ENCODE measurements around the gene CANT1. TPM values are rescaled to one million over a fixed set of nuclear protein-coding genes. Genes with fewer than 3 reads are reported as not detected.
A peak's percentile ranks its signal among the peaks of the same experiment; 100 is the strongest.

The CANT1 gene
- total RNA-seq, 3 donors from 2014 or later = 26.1 to 48.1 (median 41.0) TPM

DNA sequence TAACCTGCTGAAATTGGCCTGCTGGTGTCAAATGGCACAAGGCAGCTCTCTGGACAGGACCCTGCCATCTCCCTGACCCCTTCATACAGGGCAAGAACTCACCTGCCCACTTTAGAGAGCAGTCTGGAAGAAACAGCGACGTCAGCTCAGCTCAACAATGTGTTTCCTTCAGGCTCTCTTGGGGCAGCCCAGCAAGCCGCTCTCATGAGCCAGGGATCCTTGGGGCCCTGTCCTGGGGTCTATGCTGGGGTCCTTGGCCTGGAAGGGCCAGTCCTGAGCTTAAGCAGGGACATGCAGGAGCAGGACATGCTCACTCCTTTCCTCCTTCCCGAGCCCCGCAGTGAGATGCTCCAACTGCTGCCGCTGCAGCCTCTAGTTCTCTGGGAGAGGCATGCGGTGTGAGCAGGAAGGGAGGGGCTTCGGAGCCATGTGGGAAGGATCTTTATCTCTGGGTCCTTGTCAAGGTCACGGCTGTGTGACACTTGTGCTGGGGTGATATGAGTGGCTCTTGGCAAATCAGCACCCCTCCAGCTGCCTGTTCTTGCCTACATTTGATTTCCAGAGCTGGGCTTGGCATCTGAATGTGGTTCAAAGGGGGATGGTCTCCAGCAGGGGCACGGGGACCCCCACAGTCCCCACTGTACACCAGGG, 17.8 kb upstream of the CANT1 start:
- H3K4me1 ChIP-seq = peaks cover 17 to 31% of the 10 kb centered on the region in 2 donors

DNA sequence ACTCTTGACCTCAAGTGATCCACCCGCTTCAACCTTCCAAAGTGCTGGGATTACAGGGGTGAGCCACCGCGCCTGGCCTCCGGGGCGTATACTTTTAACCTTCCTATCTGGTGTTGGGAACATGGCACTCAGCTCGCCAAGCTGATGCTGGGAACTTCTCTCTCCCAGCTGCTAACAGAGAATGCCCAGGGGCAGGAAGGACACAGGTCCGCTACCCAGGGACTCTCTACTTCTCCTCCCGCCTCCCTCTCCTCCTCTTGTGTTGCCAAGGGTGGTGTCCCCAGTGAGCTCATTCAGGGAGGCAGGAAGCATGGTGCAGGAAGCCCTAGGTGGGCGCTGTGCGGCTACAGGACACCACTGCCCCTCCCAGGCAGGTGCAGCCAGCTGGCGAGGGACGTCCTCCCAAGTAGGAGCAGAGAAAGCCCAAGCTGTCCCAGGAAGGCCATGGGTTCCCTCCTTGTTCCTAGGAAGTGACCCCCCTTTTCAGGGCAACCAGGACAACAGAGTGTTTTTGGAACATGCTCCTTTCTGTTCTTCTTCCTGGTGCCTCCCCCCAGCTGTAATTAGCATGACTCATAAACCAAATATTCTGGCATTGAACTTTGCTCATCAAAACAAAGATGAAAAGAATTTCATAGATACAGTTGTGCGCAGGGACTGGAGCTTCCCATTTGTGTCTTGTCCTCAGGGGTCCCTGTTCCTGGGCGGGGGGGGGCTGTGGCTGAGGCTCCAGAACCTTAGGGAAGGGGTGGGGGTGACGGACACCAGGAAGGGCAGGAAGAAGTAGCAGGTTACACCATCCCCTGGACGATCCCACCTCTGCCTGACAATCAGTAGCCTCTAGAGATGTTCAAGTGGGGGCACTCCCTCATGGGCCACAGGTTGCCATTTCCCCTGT, 17.1 kb upstream of the CANT1 start:
- Histone ChIP-seq H3K27ac (peak overlapping the region; percentile 79 to 87), H3K27me3 (no peaks in the 10 kb centered on the region), H3K9me3 (no peaks in the 10 kb centered on the region), H3K4me3 (peak overlapping the region; percentile 3 to 56 (median 52)), H3K4me1 (peaks cover 15 to 31% of the 10 kb centered on the region in 2 donors), H3K36me3 (no peaks in the 10 kb centered on the region)
- DNase-seq (ENCODE audit: low spot score in 2 of 2) = peak; percentile 50 to 80
- intact Hi-C loops (cut with DNase I; ENCODE audit: low total_unique reads) = no loop called here
- TF ChIP-seq POLR2AphosphoS5 (IDR thresholded peaks at IDR 0.05) (peak; percentile 49 to 73 (median 65)), POLR2A (IDR thresholded peaks at IDR 0.05) (no peak)
- TF ChIP-seq, protein P1, sequence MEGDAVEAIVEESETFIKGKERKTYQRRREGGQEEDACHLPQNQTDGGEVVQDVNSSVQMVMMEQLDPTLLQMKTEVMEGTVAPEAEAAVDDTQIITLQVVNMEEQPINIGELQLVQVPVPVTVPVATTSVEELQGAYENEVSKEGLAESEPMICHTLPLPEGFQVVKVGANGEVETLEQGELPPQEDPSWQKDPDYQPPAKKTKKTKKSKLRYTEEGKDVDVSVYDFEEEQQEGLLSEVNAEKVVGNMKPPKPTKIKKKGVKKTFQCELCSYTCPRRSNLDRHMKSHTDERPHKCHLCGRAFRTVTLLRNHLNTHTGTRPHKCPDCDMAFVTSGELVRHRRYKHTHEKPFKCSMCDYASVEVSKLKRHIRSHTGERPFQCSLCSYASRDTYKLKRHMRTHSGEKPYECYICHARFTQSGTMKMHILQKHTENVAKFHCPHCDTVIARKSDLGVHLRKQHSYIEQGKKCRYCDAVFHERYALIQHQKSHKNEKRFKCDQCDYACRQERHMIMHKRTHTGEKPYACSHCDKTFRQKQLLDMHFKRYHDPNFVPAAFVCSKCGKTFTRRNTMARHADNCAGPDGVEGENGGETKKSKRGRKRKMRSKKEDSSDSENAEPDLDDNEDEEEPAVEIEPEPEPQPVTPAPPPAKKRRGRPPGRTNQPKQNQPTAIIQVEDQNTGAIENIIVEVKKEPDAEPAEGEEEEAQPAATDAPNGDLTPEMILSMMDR (IDR thresholded peaks at IDR 0.05) = no peak

More for the DNA sequence above, 17.8 kb upstream of the CANT1 start:
- peak overlapping the region; percentile 3 to 56 (median 52) for H3K4me3 ChIP-seq
- H3K36me3 ChIP-seq = no peaks in the 10 kb centered on the region
- H3K27me3 ChIP-seq = no peaks in the 10 kb centered on the region
- TF ChIP-seq, protein P1 (IDR thresholded peaks at IDR 0.05) = no peak
- no peak for TF ChIP-seq POLR2AphosphoS5 (IDR thresholded peaks at IDR 0.05)
- TF ChIP-seq POLR2A (IDR thresholded peaks at IDR 0.05) = no peak
- DNase-seq (ENCODE audit: low spot score in 2 of 2) = peak in 1 of 2 donors; percentile 46
- H3K27ac ChIP-seq = peak overlapping the region; percentile 79 to 87
- intact Hi-C loops (cut with DNase I; ENCODE audit: low total_unique reads) = no loop called here
- no peaks in the 10 kb centered on the region for H3K9me3 ChIP-seq

DNA sequence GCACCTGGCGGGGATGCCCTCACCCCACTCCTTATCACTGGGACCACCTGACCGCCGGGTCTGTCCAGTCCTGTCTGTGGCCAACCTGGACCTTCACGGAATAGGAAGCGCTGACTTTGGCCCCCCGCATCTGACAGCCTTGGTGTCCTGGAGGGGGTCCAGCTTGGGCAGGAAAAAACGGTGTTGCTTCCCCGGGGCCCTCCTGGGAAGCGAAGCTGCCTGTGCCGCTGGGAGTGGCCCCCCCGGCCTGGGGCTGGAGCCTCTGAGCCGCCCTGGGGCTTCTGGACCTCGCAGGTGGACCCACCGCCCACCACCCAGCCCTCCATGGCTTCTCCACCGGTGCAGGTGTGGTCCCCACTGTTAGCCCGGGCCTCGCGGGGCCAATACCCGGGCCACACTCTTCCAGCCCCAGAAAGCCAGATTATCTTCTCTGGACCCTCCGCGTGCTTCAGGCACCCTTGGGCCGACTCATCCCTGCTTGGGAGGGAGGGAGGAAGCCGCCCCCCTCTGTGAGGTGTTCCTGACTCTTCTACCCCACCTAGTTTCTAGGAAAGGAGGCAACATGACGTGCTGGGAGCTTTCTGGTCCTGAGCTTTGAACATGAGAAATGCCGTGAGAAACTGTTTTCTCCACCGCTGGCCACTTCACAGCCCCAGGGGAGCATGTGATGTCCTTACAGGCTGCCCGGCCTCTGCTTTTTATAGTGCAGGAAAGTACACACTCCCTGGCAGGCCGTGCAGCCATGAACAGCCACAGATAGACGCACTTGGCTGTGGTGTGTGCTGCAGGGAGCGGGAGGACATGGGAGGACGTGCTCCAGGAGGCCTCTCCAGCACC, 15.6 kb upstream of the CANT1 start:
- H3K9me3 ChIP-seq = no peaks in the 10 kb centered on the region
- peak overlapping the region; percentile 56 to 79 (median 66) for H3K4me3 ChIP-seq
- no peaks in the 10 kb centered on the region for H3K27me3 ChIP-seq
- H3K27ac ChIP-seq = peak overlapping the region; percentile 54 to 77
- intact Hi-C loops (cut with DNase I; ENCODE audit: low total_unique reads) = no loop called here
- TF ChIP-seq POLR2A (IDR thresholded peaks at IDR 0.05) = no peak
- peak in 1 of 3 donors; percentile 19 for TF ChIP-seq POLR2AphosphoS5 (IDR thresholded peaks at IDR 0.05)
- peak in 1 of 2 donors; percentile 52 for DNase-seq (ENCODE audit: low spot score in 2 of 2)
- no peaks in the 10 kb centered on the region for H3K36me3 ChIP-seq
- H3K4me1 ChIP-seq = peaks cover 16 to 31% of the 10 kb centered on the region in 2 donors

DNA sequence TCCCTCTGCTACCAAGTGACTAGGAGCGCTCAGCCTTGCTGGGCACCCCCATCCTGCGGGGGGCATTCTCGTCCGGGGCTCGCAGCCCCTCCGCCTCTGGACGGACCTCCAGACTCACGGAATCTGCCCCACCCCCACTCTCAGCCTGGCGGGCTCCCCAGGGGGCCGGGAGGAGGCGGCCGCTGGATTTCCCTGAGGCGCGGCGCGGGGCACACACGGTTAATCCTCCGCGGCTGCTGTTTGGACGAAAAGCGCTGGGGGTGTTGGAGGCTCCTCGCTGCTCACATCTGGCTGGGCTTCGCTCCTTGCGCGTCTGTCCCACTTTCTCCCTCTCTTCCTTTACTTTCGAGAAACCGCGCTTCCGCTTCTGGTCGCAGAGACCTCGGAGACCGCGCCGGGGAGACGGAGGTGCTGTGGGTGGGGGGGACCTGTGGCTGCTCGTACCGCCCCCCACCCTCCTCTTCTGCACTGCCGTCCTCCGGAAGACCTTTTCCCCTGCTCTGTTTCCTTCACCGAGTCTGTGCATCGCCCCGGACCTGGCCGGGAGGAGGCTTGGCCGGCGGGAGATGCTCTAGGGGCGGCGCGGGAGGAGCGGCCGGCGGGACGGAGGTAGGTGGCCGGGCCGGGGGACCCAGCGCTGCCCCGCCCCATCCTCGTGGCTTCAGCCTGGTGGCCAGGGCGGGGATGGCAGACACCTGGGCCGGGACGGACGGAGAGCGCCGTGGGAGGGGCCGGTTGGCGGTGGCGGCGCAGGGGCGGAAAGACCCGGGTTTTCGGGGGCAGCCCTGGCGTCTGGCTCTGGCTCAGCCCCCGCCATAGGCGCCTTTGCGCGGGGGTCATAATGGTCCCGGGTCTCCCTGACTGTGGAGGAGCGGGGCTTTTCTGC, 14.6 kb upstream of the CANT1 start, which contains the start of gene C1QTNF1:
Gene C1QTNF1 (plus strand): TSS at position 284 of the 886 bp plus-strand sequence. CDS start 19,800 bp downstream, outside the sequence.
- Histone ChIP-seq H3K4me1 (peaks cover 19 to 31% of the 10 kb centered on the region in 2 donors), H3K36me3 (no peaks in the 10 kb centered on the region), H3K27ac (peak within 1 kb of the TSS; percentile 54 to 77), H3K27me3 (no peaks in the 10 kb centered on the region), H3K4me3 (peak within 1 kb of the TSS; percentile 56 to 79 (median 66)), H3K9me3 (no peaks in the 10 kb centered on the region)
- no peak for TF ChIP-seq POLR2A (IDR thresholded peaks at IDR 0.05)
- TF ChIP-seq POLR2AphosphoS5 (IDR thresholded peaks at IDR 0.05) = peak in 1 of 3 donors; percentile 13
- TF ChIP-seq, protein P1 (IDR thresholded peaks at IDR 0.05) = peak; percentile 51 to 66 (median 53)
- DNase-seq (ENCODE audit: low spot score in 2 of 2) = peak in 1 of 2 donors; percentile 66
- intact Hi-C loops (cut with DNase I; ENCODE audit: low total_unique reads) = no loop called here

All from breast epithelium (tissue), 4 donors.